Hypothalamus (tissue), 51 donors: Measurements from ENCODE around the gene ROS1.
A peak's percentile ranks its signal among the peaks of the same experiment; 100 is the strongest.

ENCODE experiments used
- DNase-seq, 51 donors: peaks; one replicate each; lab custom pipeline; 2025; lab: John Stamatoyannopoulos, UW

The ROS1 gene

GRCh38 chr6:117311726-117312125 lies 114.0 kb downstream of the ROS1 start:
- no peak for DNase-seq

GRCh38 chr6:117311310-117311709 lies 114.4 kb downstream of the ROS1 start:
- no peak for DNase-seq

GRCh38 chr6:117309611-117310010 lies 116.1 kb downstream of the ROS1 start:
- DNase-seq: no peak

- no peak for DNase-seq
Observed at GRCh38 chr6:117309069-117309468, 116.7 kb downstream of the ROS1 start.

- no peak for DNase-seq
Observed at GRCh38 chr6:117307655-117308054, 118.1 kb downstream of the ROS1 start.

GRCh38 chr6:117306227-117306790 lies 119.4 kb downstream of the ROS1 start:
- DNase-seq: no peak

GRCh38 chr6:117304446-117304845 lies 121.3 kb downstream of the ROS1 start:
- DNase-seq: no peak

- DNase-seq: no peak
Observed at GRCh38 chr6:117303323-117303722, 122.4 kb downstream of the ROS1 start.

- DNase-seq: no peak
Observed at GRCh38 chr6:117298941-117299340, 126.8 kb downstream of the ROS1 start.

GRCh38 chr6:117290173-117290846 lies 135.4 kb downstream of the ROS1 start:
- no peak for DNase-seq

GRCh38 chr6:117288083-117288715 lies 137.5 kb downstream of the ROS1 start:
- no peak for DNase-seq

- no peak for DNase-seq
Observed at GRCh38 chr6:117280922-117281321, 144.8 kb downstream of the ROS1 start.

GRCh38 chr6:117276778-117277316 lies 148.9 kb downstream of the ROS1 start:
- no peak for DNase-seq

- no peak for DNase-seq
Observed at GRCh38 chr6:117275711-117276110, 150.0 kb downstream of the ROS1 start.

GRCh38 chr6:117275205-117275604 lies 150.5 kb downstream of the ROS1 start:
- no peak for DNase-seq

GRCh38 chr6:117272891-117273290 lies 152.9 kb downstream of the ROS1 start:
- no peak for DNase-seq

- DNase-seq: no peak
Observed at GRCh38 chr6:117272032-117272866, 153.5 kb downstream of the ROS1 start.

- no peak for DNase-seq
Observed at GRCh38 chr6:117270843-117271507, 154.8 kb downstream of the ROS1 start.

- DNase-seq: peak in 1 of 51 donors; percentile 2
Observed at GRCh38 chr6:117270055-117270842, 155.5 kb downstream of the ROS1 start.

GRCh38 chr6:117269638-117270054 lies 156.1 kb downstream of the ROS1 start:
- no peak for DNase-seq
